Measurements from ENCODE around the gene AMBP.

- no peak for TF ChIP-seq EZH2phosphoT487 (IDR thresholded peaks at IDR 0.05; ENCODE audit: low read length)
- no peak for TF ChIP-seq CTCF (IDR thresholded peaks at IDR 0.05; ENCODE audit: low read length)
Observed at GRCh38 chr9:114112325-114112724, 34.2 kb upstream of the AMBP start.

Measured in MM.1S (cell line).